HL-60 (cell line): ENCODE data around the gene EHBP1L1.
A peak's percentile ranks its signal among the peaks of the same experiment; 100 is the strongest.

Experiments used
- DNase-seq, 2 experiments: peaks; one replicate each; pipeline ENCODE4 v3.0.0-alpha.2; 2010 to 2020; ENCODE audit warnings: low read depth in 1 of 2, low spot score in 1 of 2
- H3K27ac ChIP-seq: fragments of 250-450 bp; sonication (Bioruptor Pico); replicated peaks from 2 replicates; pipeline ENCODE4 v1.5.1; 2020; ENCODE audit warnings: mild to moderate bottlenecking, moderate library complexity
- H3K27me3 ChIP-seq: fragments of 250-450 bp; sonication (Bioruptor Pico); 2 replicates; pipeline ENCODE4 v1.5.1; 2021; ENCODE audit warnings: mild to moderate bottlenecking, moderate library complexity; ENCODE audit not compliant: insufficient read depth, poor library complexity, severe bottlenecking
- H3K4me3 ChIP-seq: replicated peaks from 2 replicates; pipeline ENCODE4 v1.5.1; 2011; ENCODE audit warnings: mild to moderate bottlenecking, control low read depth, low read length; ENCODE audit not compliant: insufficient read depth
- CTCF ChIP-seq: IDR thresholded peaks from one replicate; pipeline ENCODE4 v1.5.1; 2011; ENCODE audit warnings: low read length, control low read depth, inconsistent platforms; ENCODE audit not compliant: insufficient read depth
- GABPA ChIP-seq: IDR thresholded peaks from 2 replicates; pipeline ENCODE4 v1.6.1; 2012; ENCODE audit warnings: low read depth
- POLR2AphosphoS5 ChIP-seq: IDR thresholded peaks from 2 replicates; pipeline ENCODE4 v1.6.1; 2012; ENCODE audit warnings: low read depth
- REST ChIP-seq: IDR thresholded peaks from 2 replicates; pipeline ENCODE4 v1.6.1; 2012; ENCODE audit warnings: low read depth; ENCODE audit not compliant: insufficient replicate concordance

EHBP1L1 gene

GRCh38 chr11:65569164-65569972 is 6.5 kb upstream of the EHBP1L1 start:
- peak; percentile 39 for TF ChIP-seq REST
- TF ChIP-seq GABPA = no peak
- TF ChIP-seq POLR2AphosphoS5 = peak; percentile 39; the same call in 1 of the 2 replicates
- H3K27ac ChIP-seq = peak overlapping the region; percentile 72
- H3K27me3 ChIP-seq = no peaks in the 10 kb centered on the region
- peak overlapping the region; percentile 100 for H3K4me3 ChIP-seq
- DNase-seq = no peak

- Histone ChIP-seq H3K27ac (peak within 1 kb of the TSS; percentile 72), H3K27me3 (no peaks in the 10 kb centered on the region), H3K4me3 (peak within 1 kb of the TSS; percentile 100)
- DNase-seq = peak; percentile 98 to 99
- no peak for TF ChIP-seq REST
- TF ChIP-seq POLR2AphosphoS5 = peak; percentile 48
- TF ChIP-seq GABPA = peak; percentile 94
- TF ChIP-seq CTCF = peak; percentile 15
These were observed 5.6 kb upstream of the EHBP1L1 start, which contains the start of gene ZNRD2 for GRCh38 chr11:65569973-65570918. ZNRD2 (plus strand) TSS chr11:65570477; CDS start chr11:65570492, 15 bp downstream.

- no peak for DNase-seq
- Histone ChIP-seq H3K4me3 (peak overlapping the region; percentile 100), H3K27me3 (no peaks in the 10 kb centered on the region), H3K27ac (peak overlapping the region; percentile 52; the same call in 1 of the 2 replicates)
- TF ChIP-seq POLR2AphosphoS5 = no peak
These were observed 4.4 kb upstream of the EHBP1L1 start for GRCh38 chr11:65571420-65571819.

GRCh38 chr11:65571940-65572339 is 3.9 kb upstream of the EHBP1L1 start:
- H3K4me3 ChIP-seq = peak overlapping the region; percentile 100
- H3K27me3 ChIP-seq = no peaks in the 10 kb centered on the region
- H3K27ac ChIP-seq = peak overlapping the region; percentile 52
- TF ChIP-seq CTCF (peak; percentile 7), GABPA (no peak)
- peak in 1 of 2 experiments; percentile 55 for DNase-seq
